SK-N-SH (cell line): ENCODE data around the gene ZNF526. TPM values are rescaled to one million over a fixed set of nuclear protein-coding genes. Genes with fewer than 3 reads are reported as not detected.

Source experiments
- CTCF ChIA-PET: fragments of 300-600, 350-600 bp; formaldehyde crosslinking; extraction: SDS; loops from one replicate; lab custom pipeline; 2021; lab: Yijun Ruan, JAX
- POLR2A ChIA-PET: fragments of 350-600 bp; sonication (Branson Sonifier 250); formaldehyde crosslinking; extraction: SDS; loops from one replicate; lab custom pipeline; 2020; ENCODE audit warnings: antibody characterized with exemption, inconsistent platforms; lab: Yijun Ruan, JAX
- DNase-seq: peaks from one replicate; pipeline ENCODE4 v3.0.0; 2012
- H2AFZ ChIP-seq: fragments of 200-600 bp; sonication (generic); 2 replicates; pipeline ENCODE4 v1.8.1; 2016; ENCODE audit warnings: antibody characterized with exemption, mild to moderate bottlenecking, low read depth
- H3F3A ChIP-seq: fragments of 200-600 bp; sonication (generic); replicated peaks from 2 replicates; pipeline ENCODE3; 2016; ENCODE audit warnings: antibody characterized with exemption, mild to moderate bottlenecking; ENCODE audit not compliant: insufficient read depth
- H3K27ac ChIP-seq, 2 experiments: fragments of 200-500 bp in 1 of 2; fragments of 200-600 bp in 1 of 2; sonication (Bioruptor generic) in 1 of 2; sonication (generic), shearing (Covaris generic) in 1 of 2; 2 replicates each; pipeline versions ENCODE4 v1.5.1 to v1.6.1; 2014 to 2016; ENCODE audit warnings: low read depth in 2 of 2, inconsistent platforms in 1 of 2, low read length in 1 of 2, mild to moderate bottlenecking in 1 of 2, mixed read lengths in 1 of 2
- H3K27me3 ChIP-seq: fragments of 200-600 bp; sonication (generic), shearing (Covaris generic); 2 replicates; pipeline ENCODE4 v1.6.1; 2016; ENCODE audit warnings: mixed run types; ENCODE audit not compliant: insufficient read depth
- H3K36me3 ChIP-seq, 2 experiments: fragments of 200-500 bp in 1 of 2; fragments of 200-600 bp in 1 of 2; sonication (Bioruptor generic) in 1 of 2; sonication (generic) in 1 of 2; replicated peaks in 1 of 2; 2 replicates each; pipeline versions ENCODE3 to v1.5.1; 2014 to 2016; ENCODE audit warnings: low read length in 1 of 2, mild to moderate bottlenecking in 1 of 2; ENCODE audit not compliant: insufficient read depth in 2 of 2, control insufficient read depth in 1 of 2
- H3K4me1 ChIP-seq, 2 experiments: fragments of 200-500 bp in 1 of 2; fragments of 200-600 bp in 1 of 2; sonication (Bioruptor generic) in 1 of 2; sonication (generic), shearing (Covaris generic) in 1 of 2; 2 replicates each; pipeline versions ENCODE4 v1.5.1 to v1.6.1; 2014 to 2016; ENCODE audit warnings: low read depth in 1 of 2, low read length in 1 of 2, mixed run types in 1 of 2; ENCODE audit not compliant: insufficient read depth in 2 of 2, control insufficient read depth in 1 of 2
- H3K4me2 ChIP-seq: fragments of 200-600 bp; sonication (generic), shearing (Covaris generic); 2 replicates; pipeline ENCODE4 v1.6.1; 2017; ENCODE audit warnings: mixed run types
- H3K4me3 ChIP-seq, 2 experiments: fragments of 200-500 bp in 1 of 2; fragments of 200-600 bp in 1 of 2; sonication (Bioruptor generic) in 1 of 2; sonication (generic), shearing (Covaris generic) in 1 of 2; 2 replicates each; pipeline versions ENCODE4 v1.5.1 to v1.8.1; 2014 to 2016; ENCODE audit warnings: low read depth in 2 of 2, inconsistent platforms in 1 of 2, low read length in 1 of 2, mild to moderate bottlenecking in 1 of 2, mixed read lengths in 1 of 2, moderate library complexity in 1 of 2
- H3K79me2 ChIP-seq: fragments of 200-600 bp; sonication (generic); 2 replicates; pipeline ENCODE4 v1.8.1; 2017; ENCODE audit warnings: mild to moderate bottlenecking; ENCODE audit not compliant: insufficient read depth
- H3K9ac ChIP-seq: fragments of 200-600 bp; sonication (generic); 2 replicates; pipeline ENCODE4 v1.6.1; 2017; ENCODE audit warnings: mixed run types
- H3K9me2 ChIP-seq: fragments of 200-600 bp; sonication (generic); 2 replicates; pipeline ENCODE4 v1.6.1; 2017; ENCODE audit warnings: mixed run types
- H3K9me3 ChIP-seq: fragments of 200-600 bp; sonication (generic); 2 replicates; pipeline ENCODE4 v1.6.1; 2017; ENCODE audit warnings: mixed run types, mild to moderate bottlenecking, moderate library complexity
- H4K20me1 ChIP-seq: fragments of 200-600 bp; sonication (generic); 2 replicates; pipeline ENCODE4 v1.6.1; 2017; ENCODE audit warnings: mild to moderate bottlenecking, mixed run types; ENCODE audit not compliant: insufficient read depth
- CHD2 ChIP-seq: fragments of 150-350 bp; IDR thresholded peaks from 2 replicates; pipeline ENCODE4 v1.6.1; 2018; ENCODE audit warnings: low read length; ENCODE audit not compliant: partially characterized antibody
- EZH2phosphoT487 ChIP-seq: fragments of 200-600 bp; sonication (generic); IDR thresholded peaks from 2 replicates; pipeline ENCODE4 v1.6.1; 2017; ENCODE audit warnings: low read depth, mixed run types, mild to moderate bottlenecking, antibody characterized with exemption, moderate library complexity, borderline replicate concordance
- IRF3 ChIP-seq: fragments of 150-350 bp; IDR thresholded peaks from 2 replicates; pipeline ENCODE4 v1.6.1; 2016; ENCODE audit warnings: mild to moderate bottlenecking, low read depth, low read length
- MEF2A ChIP-seq: IDR thresholded peaks from 2 replicates; pipeline ENCODE4 v1.4.0; 2012; ENCODE audit warnings: low read depth, borderline replicate concordance
- NFIC ChIP-seq: IDR thresholded peaks from 2 replicates; pipeline ENCODE4 v1.4.0; 2012; ENCODE audit warnings: borderline replicate concordance
- POLR2AphosphoS5 ChIP-seq: IDR thresholded peaks from 2 replicates; pipeline ENCODE4 v1.6.1; 2012; ENCODE audit warnings: low read depth, low read length
- RCOR1 ChIP-seq: fragments of 150-350 bp; IDR thresholded peaks from 2 replicates; pipeline ENCODE4 v1.6.1; 2017; ENCODE audit warnings: antibody characterized with exemption, low read length
- SIN3A ChIP-seq: IDR thresholded peaks from 2 replicates; pipeline ENCODE4 v1.6.1; 2012; ENCODE audit warnings: low read depth, mild to moderate bottlenecking, low read length, moderate library complexity, borderline replicate concordance
- USF1 ChIP-seq: IDR thresholded peaks from 2 replicates; pipeline ENCODE4 v1.4.0; 2012; ENCODE audit warnings: low read depth, borderline replicate concordance
- YY1 ChIP-seq: IDR thresholded peaks from 2 replicates; pipeline ENCODE4 v1.4.0; 2012; ENCODE audit warnings: low read depth, mild to moderate bottlenecking
- WGBS: methylation state at CpG from one replicate; pipeline ENCODE4 v1.1.6; 2017; ENCODE audit warnings: low lambda C conversion rate; 5-methylcytosine and 5-hydroxymethylcytosine counted together
- polyA plus RNA-seq, 3 experiments: library from polyadenylated mRNA; depleted of rRNA; stranded (reverse); fragments of >200 nt; gene quantifications; 2 replicates each; pipeline ENCODE4 v1.2.3, GENCODE V29; 2012

Gene ZNF526
- polyA plus RNA-seq, 1 of the 3 experiments (the other 2 are of a cell fraction): 3.5 TPM

- peaks cover 0 to 29% of the 10 kb centered on the region in 2 experiments for H3K36me3 ChIP-seq
- ChIA-PET POLR2A (no interaction called here), CTCF (interaction anchor here (1.2 to 2.0 kb wide), 2 partner anchors 14 to 65 kb away, joined by 3 to 6 read pairs; partner anchors contain the start of gene POU2F2)
- no peaks in the 10 kb centered on the region for H3K9me3 ChIP-seq
- no peaks in the 10 kb centered on the region for H3K27me3 ChIP-seq
- no peak for DNase-seq
- H3K4me2 ChIP-seq: no peak overlapping the region
- H3K4me1 ChIP-seq: no peaks in the 10 kb centered on the region
- H3K79me2 ChIP-seq: no peaks in the 10 kb centered on the region
- no peak for TF ChIP-seq POLR2AphosphoS5
- TF ChIP-seq RCOR1: no peak
- no peak for TF ChIP-seq SIN3A
- 81% methylated on average over 5 of the region's 5 CpGs for whole genome bisulfite sequencing
- no peak overlapping the region for H3K9ac ChIP-seq
- no peaks in the 10 kb centered on the region for H3K9me2 ChIP-seq
- no peak overlapping the region for H2AFZ ChIP-seq
- H4K20me1 ChIP-seq: 0 out of 2 replicates have a peak, but pooled peaks cover 3% of the 10 kb centered on the region
- no peaks in the 10 kb centered on the region for H3F3A ChIP-seq
- no peak overlapping the region for H3K4me3 ChIP-seq
- no peak overlapping the region for H3K27ac ChIP-seq
Measured at GRCh38 chr19:42197375-42197817, 22.7 kb upstream of the ZNF526 start.

GRCh38 chr19:42198676-42199439 is 21.3 kb upstream of the ZNF526 start:
- DNase-seq: no peak
- TF ChIP-seq CHD2 (no peak), YY1 (no peak), MEF2A (no peak), NFIC (no peak), EZH2phosphoT487 (no peak), IRF3 (no peak), USF1 (no peak)
- Histone ChIP-seq H3K9ac (no peak overlapping the region), H3K27ac (no peak overlapping the region), H3F3A (no peaks in the 10 kb centered on the region), H3K36me3 (peaks cover 0 to 39% of the 10 kb centered on the region in 2 experiments), H3K9me2 (no peaks in the 10 kb centered on the region), H2AFZ (no peak overlapping the region), H3K4me2 (no peak overlapping the region), H3K4me1 (no peaks in the 10 kb centered on the region), H3K9me3 (no peaks in the 10 kb centered on the region), H3K79me2 (no peaks in the 10 kb centered on the region; the same call in 1 of the 2 replicates), H3K4me3 (no peak overlapping the region), H3K27me3 (no peaks in the 10 kb centered on the region), H4K20me1 (0 out of 2 replicates have a peak, but pooled peaks cover 4% of the 10 kb centered on the region)
- 94% methylated on average over 4 of the region's 7 CpGs for WGBS
- ChIA-PET CTCF (interaction anchor here (1.1 to 2.0 kb wide), 4 partner anchors 14 to 99 kb away, joined by 3 to 6 read pairs (median 4); partner anchors contain the start of gene POU2F2), POLR2A (no interaction called here)
